Ovary (tissue), 3 donors: ENCODE data around the gene TVP23B.
"Not testable (repeated sequence)": the region's sequence is repeated elsewhere in the genome, so short reads cannot be mapped to it uniquely, and the experiment has no call there.

ENCODE experiments used
- CTCF ChIP-seq, 3 donors: fragments of 450-650 bp in 2 of 3; fragments of 200-600 bp in 1 of 3; IDR thresholded peaks; one replicate each; pipeline versions ENCODE4 v1.5.1 to v1.8.0; 2016 to 2022; ENCODE audit warnings: antibody characterized with exemption in 3 of 3, mild to moderate bottlenecking in 1 of 3
- EP300 ChIP-seq: sonication (generic); formaldehyde crosslinking; IDR thresholded peaks from one replicate; pipeline ENCODE4 v1.6.1; 2017; ENCODE audit warnings: antibody characterized with exemption
- POLR2A ChIP-seq: fragments of 450-650 bp; IDR thresholded peaks from one replicate; pipeline ENCODE4 v1.6.1; 2017; ENCODE audit warnings: antibody characterized with exemption, mild to moderate bottlenecking, moderate library complexity
- donor health status: DM: no; HTN: no; CAD: no.

GRCh38 chr17:18757368-18758044, 23.5 kb upstream of the TVP23B start:
- TF ChIP-seq CTCF (IDR thresholded peaks at IDR 0.05); EP300; POLR2A: not testable (repeated sequence)
